H1 (cell line): ENCODE measurements around the gene COMMD1. TPM values are rescaled to one million over a fixed set of nuclear protein-coding genes. Genes with fewer than 3 reads are reported as not detected.

Source experiments
- TCF12 ChIP-seq: IDR thresholded peaks from 2 replicates; pipeline ENCODE4 v1.6.1; 2011; ENCODE audit warnings: low read depth, mild to moderate bottlenecking, low read length
- polyA plus RNA-seq, 7 experiments: library from polyadenylated mRNA; depleted of rRNA in 3 of 7; stranded (reverse) in 5 of 7; unstranded in 2 of 7; fragments of >200 nt in 5 of 7; fragments of 200-250 nt in 2 of 7; gene quantifications; 1 replicate in 5 of 7; 2 replicates in 1 of 7; 4 replicates in 1 of 7; pipeline versions ENCODE4 v1.2.1 to v1.2.3, GENCODE V29; 2011 to 2013; ENCODE audit warnings: missing spikeins in 2 of 7, mixed read lengths in 2 of 7
- total RNA-seq: library from RNA; stranded (reverse); fragmentation: NEBNext Ultra II Directional; extraction: Animal tissue kit (Norgen Biotek cat#: 25700); gene quantifications from 2 replicates; pipeline ENCODE4 v1.2.1, GENCODE V29; 2021
- TF ChIP-seq, protein P1 (sequence below): IDR thresholded peaks from 2 replicates; pipeline ENCODE4 v1.6.1; 2012; ENCODE audit warnings: low read length, inconsistent platforms
- TF ChIP-seq, protein P2 (sequence below), 3 experiments: IDR thresholded peaks; 1 replicate in 2 of 3; 2 replicates in 1 of 3; pipeline versions ENCODE4 v1.5.1 to v1.6.1; 2011; ENCODE audit warnings: low read length in 3 of 3, mild to moderate bottlenecking in 3 of 3, inconsistent platforms in 2 of 3, low read depth in 1 of 3, moderate library complexity in 1 of 3; ENCODE audit not compliant: insufficient read depth in 1 of 3; ENCODE audit errors: control extremely low read depth in 1 of 3
- TF ChIP-seq, protein P3 (sequence below): IDR thresholded peaks from 2 replicates; pipeline ENCODE4 v1.6.1; 2011; ENCODE audit warnings: low read length, improper control_type of control experiment

COMMD1 gene
- total and polyA plus RNA-seq, 2 of the 8 experiments (the other 6 are each of a cell fraction or from before 2014, with no cell fraction given), result 23.5 to 28.3 TPM

DNA sequence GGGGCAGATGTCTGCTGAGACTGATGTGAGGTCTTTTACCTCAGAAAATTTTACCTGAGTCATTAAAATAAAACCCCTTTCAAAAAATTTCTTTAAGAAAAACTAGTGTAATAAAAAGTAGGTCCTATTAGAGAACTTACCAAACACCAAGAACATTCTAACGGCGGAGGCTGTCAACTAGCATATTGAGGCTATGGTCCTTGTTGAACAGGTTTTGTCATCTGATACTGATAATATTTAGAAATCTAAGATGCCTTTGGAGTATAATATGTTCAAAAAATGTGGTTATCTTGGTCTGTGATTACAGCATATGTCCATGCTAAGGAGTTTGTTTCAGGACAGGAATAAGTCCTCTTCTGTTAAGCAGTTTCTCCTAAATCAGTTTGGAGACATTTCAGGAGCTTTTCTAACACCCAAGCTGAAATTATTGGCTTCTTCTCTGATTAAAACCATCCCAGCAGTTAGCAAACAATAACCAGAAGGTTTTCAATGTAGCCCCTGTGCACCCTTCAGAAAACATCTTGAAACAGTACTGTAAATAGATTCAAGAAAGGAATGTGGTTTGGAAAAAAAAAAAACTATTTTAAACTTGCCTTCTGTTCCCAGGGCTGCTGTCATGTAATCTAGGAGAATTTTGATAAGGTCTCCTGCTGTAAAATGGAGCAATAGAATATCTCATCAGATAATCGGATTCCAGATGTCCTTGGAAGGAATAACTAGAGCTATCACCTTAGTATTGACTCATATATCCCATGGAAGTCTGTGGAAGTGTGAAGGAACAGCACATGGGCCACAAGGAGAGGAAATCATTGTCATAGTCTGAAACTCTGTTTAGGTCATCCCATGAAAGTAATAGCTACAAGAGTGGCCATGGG lies 231.7 kb downstream of the COMMD1 start (continued):
- TF ChIP-seq, protein P1, sequence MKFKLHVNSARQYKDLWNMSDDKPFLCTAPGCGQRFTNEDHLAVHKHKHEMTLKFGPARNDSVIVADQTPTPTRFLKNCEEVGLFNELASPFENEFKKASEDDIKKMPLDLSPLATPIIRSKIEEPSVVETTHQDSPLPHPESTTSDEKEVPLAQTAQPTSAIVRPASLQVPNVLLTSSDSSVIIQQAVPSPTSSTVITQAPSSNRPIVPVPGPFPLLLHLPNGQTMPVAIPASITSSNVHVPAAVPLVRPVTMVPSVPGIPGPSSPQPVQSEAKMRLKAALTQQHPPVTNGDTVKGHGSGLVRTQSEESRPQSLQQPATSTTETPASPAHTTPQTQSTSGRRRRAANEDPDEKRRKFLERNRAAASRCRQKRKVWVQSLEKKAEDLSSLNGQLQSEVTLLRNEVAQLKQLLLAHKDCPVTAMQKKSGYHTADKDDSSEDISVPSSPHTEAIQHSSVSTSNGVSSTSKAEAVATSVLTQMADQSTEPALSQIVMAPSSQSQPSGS, result no peak
- TF ChIP-seq, protein P2, sequence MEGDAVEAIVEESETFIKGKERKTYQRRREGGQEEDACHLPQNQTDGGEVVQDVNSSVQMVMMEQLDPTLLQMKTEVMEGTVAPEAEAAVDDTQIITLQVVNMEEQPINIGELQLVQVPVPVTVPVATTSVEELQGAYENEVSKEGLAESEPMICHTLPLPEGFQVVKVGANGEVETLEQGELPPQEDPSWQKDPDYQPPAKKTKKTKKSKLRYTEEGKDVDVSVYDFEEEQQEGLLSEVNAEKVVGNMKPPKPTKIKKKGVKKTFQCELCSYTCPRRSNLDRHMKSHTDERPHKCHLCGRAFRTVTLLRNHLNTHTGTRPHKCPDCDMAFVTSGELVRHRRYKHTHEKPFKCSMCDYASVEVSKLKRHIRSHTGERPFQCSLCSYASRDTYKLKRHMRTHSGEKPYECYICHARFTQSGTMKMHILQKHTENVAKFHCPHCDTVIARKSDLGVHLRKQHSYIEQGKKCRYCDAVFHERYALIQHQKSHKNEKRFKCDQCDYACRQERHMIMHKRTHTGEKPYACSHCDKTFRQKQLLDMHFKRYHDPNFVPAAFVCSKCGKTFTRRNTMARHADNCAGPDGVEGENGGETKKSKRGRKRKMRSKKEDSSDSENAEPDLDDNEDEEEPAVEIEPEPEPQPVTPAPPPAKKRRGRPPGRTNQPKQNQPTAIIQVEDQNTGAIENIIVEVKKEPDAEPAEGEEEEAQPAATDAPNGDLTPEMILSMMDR (IDR thresholded peaks at IDR 0.05; ENCODE audit: control extremely low read depth in 1 of 3, insufficient read depth in 1 of 3, low read depth in 1 of 3, low read length in 3 of 3), result no peak
- TF ChIP-seq, protein P3, sequence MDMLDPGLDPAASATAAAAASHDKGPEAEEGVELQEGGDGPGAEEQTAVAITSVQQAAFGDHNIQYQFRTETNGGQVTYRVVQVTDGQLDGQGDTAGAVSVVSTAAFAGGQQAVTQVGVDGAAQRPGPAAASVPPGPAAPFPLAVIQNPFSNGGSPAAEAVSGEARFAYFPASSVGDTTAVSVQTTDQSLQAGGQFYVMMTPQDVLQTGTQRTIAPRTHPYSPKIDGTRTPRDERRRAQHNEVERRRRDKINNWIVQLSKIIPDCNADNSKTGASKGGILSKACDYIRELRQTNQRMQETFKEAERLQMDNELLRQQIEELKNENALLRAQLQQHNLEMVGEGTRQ, result no peak
- TF ChIP-seq TCF12, result no peak
